PC-9 (cell line): Measurements from ENCODE around the gene CCDC18. TPM values are rescaled to one million over a fixed set of nuclear protein-coding genes. Genes with fewer than 3 reads are reported as not detected.
"Not testable (repeated sequence)": the region's sequence is repeated elsewhere in the genome, so short reads cannot be mapped to it uniquely, and the experiment has no call there.

Source experiments
- BruUV-seq: library from RNA; stranded (reverse); fragments of 400-500 nt; replicated peaks from 2 replicates; lab custom pipeline; 2021; lab: Mats Ljungman, UMichigan
- CTCF ChIA-PET: fragments of 300-600 bp; sonication (Branson Sonifier 250); formaldehyde crosslinking; loops from one replicate; lab custom pipeline; 2022; ENCODE audit warnings: antibody characterized with exemption; lab: Charles Lee
- POLR2A ChIA-PET: fragments of 300-600 bp; sonication (Branson Sonifier 250); formaldehyde crosslinking; loops from one replicate; lab custom pipeline; 2022; ENCODE audit warnings: antibody characterized with exemption; ENCODE audit not compliant: unreplicated experiment; lab: Charles Lee
- DNase-seq, 2 experiments: peaks; one replicate each; pipeline versions ENCODE4 v3.0.0 to v3.0.0-alpha.2; 2015 to 2022; ENCODE audit warnings: mixed read lengths in 1 of 2
- H2AFZ ChIP-seq: fragments of 200-600 bp; sonication (generic); 2 replicates; pipeline ENCODE4 v1.8.1; 2017; ENCODE audit warnings: antibody characterized with exemption
- H3F3A ChIP-seq: fragments of 200-600 bp; sonication (generic); 2 replicates; pipeline ENCODE4 v1.8.1; 2017; ENCODE audit warnings: antibody characterized with exemption, mild to moderate bottlenecking, low read depth; ENCODE audit not compliant: insufficient read depth
- H3K27ac ChIP-seq: fragments of 200-600 bp; sonication (generic); 2 replicates; pipeline ENCODE4 v1.6.1; 2016; ENCODE audit warnings: mixed run types
- H3K27me3 ChIP-seq: fragments of 200-600 bp; sonication (generic); 2 replicates; pipeline ENCODE4 v1.6.1; 2016; ENCODE audit warnings: low read depth, mixed run types; ENCODE audit not compliant: insufficient read depth
- H3K36me3 ChIP-seq: fragments of 200-600 bp; sonication (generic); 2 replicates; pipeline ENCODE4 v1.6.1; 2016; ENCODE audit warnings: low read depth, mixed run types
- H3K4me1 ChIP-seq: fragments of 200-600 bp; sonication (generic); replicated peaks from 2 replicates; pipeline ENCODE4 v1.6.1; 2016; ENCODE audit warnings: mixed run types; ENCODE audit not compliant: insufficient read depth
- H3K4me2 ChIP-seq: fragments of 200-600 bp; sonication (generic); 2 replicates; pipeline ENCODE4 v1.6.1; 2017; ENCODE audit warnings: mixed run types
- H3K4me3 ChIP-seq: fragments of 200-600 bp; sonication (generic); 2 replicates; pipeline ENCODE4 v1.6.1; 2016; ENCODE audit warnings: mixed run types
- H3K79me2 ChIP-seq: fragments of 200-600 bp; sonication (generic); 2 replicates; pipeline ENCODE4 v1.6.1; 2017; ENCODE audit warnings: low read depth, mixed run types
- H3K9me2 ChIP-seq: fragments of 200-600 bp; sonication (generic); 2 replicates; pipeline ENCODE4 v1.8.1; 2017; ENCODE audit warnings: mild to moderate bottlenecking; ENCODE audit not compliant: insufficient read depth
- H3K9me3 ChIP-seq: fragments of 200-600 bp; sonication (generic); 2 replicates; pipeline ENCODE4 v1.8.1; 2016; ENCODE audit warnings: low read depth; ENCODE audit not compliant: insufficient read depth
- H4K20me1 ChIP-seq: fragments of 200-600 bp; sonication (generic); 2 replicates; pipeline ENCODE4 v1.8.1; 2017; ENCODE audit not compliant: insufficient read depth
- EZH2 ChIP-seq: fragments of 200-600 bp; sonication (generic); IDR thresholded peaks from 2 replicates; pipeline ENCODE4 v1.8.0; 2017; ENCODE audit warnings: antibody characterized with exemption, low read depth
- intact Hi-C: fragments of 100-400 bp; cut with micrococcal nuclease; formaldehyde crosslinking; loops from one replicate; pipeline ENCODE4 v1.10.0; 2022; ENCODE audit not compliant: unreplicated experiment
- total RNA-seq: library from RNA; stranded (reverse); gene quantifications from 2 replicates; pipeline ENCODE4 v1.2.3, GENCODE V29; 2021
- TF ChIP-seq, protein P1 (sequence below): fragments of 200-600 bp; sonication (generic); conservative IDR thresholded peaks from 2 replicates; pipeline ENCODE4 v1.6.1; 2017; ENCODE audit warnings: mixed run types, antibody characterized with exemption, mild to moderate bottlenecking, moderate library complexity

Gene CCDC18
- total RNA-seq, 1 experiment from 2014 or later, result 15.4 TPM

DNA sequence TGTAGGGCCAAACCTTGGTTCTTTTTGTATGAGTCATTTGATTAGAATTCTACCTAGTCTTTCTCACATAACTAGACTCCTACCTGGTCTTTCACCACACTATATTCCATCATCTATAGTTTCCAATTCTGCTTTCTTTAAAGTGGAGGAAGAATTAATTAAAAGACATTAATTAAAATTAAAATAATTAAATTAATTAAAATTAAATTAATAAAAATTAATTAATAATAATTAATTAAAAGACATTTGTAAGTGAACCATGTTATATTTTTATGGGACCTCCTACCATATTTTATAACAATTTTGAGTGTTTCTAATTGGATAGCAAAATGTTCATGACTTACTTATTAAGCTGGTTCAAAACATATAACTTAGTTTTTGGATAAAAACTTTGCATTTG, 77.4 kb downstream of the CCDC18 start:
- Histone ChIP-seq H3K4me3 (no peak overlapping the region), H3K27me3 (no peaks in the 10 kb centered on the region), H4K20me1 (no peaks in the 10 kb centered on the region), H3K36me3 (peaks cover 42% of the 10 kb centered on the region), H3K4me1 (peaks cover 10% of the 10 kb centered on the region; the same call in 1 of the 2 replicates), H3K9me3 (peaks cover 19% of the 10 kb centered on the region), H2AFZ (no peak overlapping the region), H3F3A (peaks cover 17% of the 10 kb centered on the region), H3K79me2 (no peaks in the 10 kb centered on the region), H3K4me2 (no peak overlapping the region), H3K9me2 (no peaks in the 10 kb centered on the region), H3K27ac (0 out of 2 replicates have a peak overlapping the region, but pooled peaks have one; percentile 8)
- DNase-seq, result peak in 1 of 2 experiments; percentile 56
- POLR2A ChIA-PET, result no interaction called here
- intact Hi-C loops, result loop anchor here (2.0 kb wide), 1 partner anchor 23 kb away; no protein-coding TSS in a partner anchor
- BruUV-seq, result no TSS peak
- CTCF ChIA-PET, result no interaction called here
- TF ChIP-seq, protein P1, sequence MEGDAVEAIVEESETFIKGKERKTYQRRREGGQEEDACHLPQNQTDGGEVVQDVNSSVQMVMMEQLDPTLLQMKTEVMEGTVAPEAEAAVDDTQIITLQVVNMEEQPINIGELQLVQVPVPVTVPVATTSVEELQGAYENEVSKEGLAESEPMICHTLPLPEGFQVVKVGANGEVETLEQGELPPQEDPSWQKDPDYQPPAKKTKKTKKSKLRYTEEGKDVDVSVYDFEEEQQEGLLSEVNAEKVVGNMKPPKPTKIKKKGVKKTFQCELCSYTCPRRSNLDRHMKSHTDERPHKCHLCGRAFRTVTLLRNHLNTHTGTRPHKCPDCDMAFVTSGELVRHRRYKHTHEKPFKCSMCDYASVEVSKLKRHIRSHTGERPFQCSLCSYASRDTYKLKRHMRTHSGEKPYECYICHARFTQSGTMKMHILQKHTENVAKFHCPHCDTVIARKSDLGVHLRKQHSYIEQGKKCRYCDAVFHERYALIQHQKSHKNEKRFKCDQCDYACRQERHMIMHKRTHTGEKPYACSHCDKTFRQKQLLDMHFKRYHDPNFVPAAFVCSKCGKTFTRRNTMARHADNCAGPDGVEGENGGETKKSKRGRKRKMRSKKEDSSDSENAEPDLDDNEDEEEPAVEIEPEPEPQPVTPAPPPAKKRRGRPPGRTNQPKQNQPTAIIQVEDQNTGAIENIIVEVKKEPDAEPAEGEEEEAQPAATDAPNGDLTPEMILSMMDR, result no peak
- no peak for TF ChIP-seq EZH2

DNA sequence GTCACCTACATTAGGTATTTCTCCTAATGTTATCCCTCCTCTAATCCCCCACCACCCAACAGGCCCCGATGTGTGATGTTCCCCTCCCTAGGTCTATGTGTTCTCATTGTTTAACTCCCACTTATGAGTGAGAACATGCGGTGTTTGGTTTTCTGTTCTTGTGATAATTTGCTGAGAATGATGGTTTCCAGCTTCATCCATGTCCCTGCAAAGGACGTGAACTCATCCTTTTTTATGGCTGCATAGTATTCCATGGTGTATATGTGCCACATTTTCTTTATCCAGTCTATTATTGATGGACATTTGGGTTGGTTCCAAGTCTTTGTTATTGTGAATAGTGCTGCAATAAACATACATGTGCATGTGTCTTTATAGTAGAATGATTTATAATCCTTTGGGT, 80.2 kb downstream of the CCDC18 start:
- intact Hi-C loops, BruUV-seq: not testable (repeated sequence)

DNA sequence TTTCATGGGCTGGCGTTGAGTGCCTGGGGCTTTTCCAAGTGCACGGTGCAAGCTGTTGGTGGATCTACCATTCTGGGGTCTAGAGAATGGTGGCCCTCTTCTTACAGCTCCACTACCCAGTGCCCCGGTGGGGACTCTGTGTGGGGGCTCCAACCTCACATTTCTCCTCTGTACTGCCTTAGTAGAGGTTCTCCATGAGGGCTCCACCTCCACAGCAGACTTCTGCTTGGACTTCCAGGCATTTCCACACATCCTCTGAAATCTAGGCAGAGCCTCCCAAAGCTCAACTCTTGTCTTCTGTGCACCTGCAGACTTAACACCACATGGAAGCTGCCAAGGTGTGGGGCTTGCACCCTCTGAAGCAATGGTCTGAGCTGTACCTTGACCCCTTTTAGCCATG, 82.1 kb downstream of the CCDC18 start:
- no peaks in the 10 kb centered on the region for H3K9me2 ChIP-seq
- TF ChIP-seq EZH2, result no peak
- TF ChIP-seq, protein P1, result no peak
- no peaks in the 10 kb centered on the region for H4K20me1 ChIP-seq
- H3K4me3 ChIP-seq, result no peak overlapping the region
- no peaks in the 10 kb centered on the region for H3K27me3 ChIP-seq
- no peaks in the 10 kb centered on the region; the same call in 1 of the 2 replicates for H3F3A ChIP-seq
- BruUV-seq, result no TSS peak
- no peak overlapping the region for H3K4me2 ChIP-seq
- DNase-seq, result no peak
- H3K27ac ChIP-seq, result no peak overlapping the region
- peaks cover 54% of the 10 kb centered on the region for H3K36me3 ChIP-seq
- intact Hi-C loops, result no loop called here
- ChIA-PET POLR2A (no interaction called here), CTCF (no interaction called here)
- no peak overlapping the region for H2AFZ ChIP-seq
- H3K4me1 ChIP-seq, result peaks cover 7% of the 10 kb centered on the region; the same call in 1 of the 2 replicates
- H3K9me3 ChIP-seq, result peaks cover 28% of the 10 kb centered on the region
- no peaks in the 10 kb centered on the region for H3K79me2 ChIP-seq

More for the DNA sequence above, 80.2 kb downstream of the CCDC18 start:
- H2AFZ ChIP-seq, CTCF ChIA-PET, H3K4me3 ChIP-seq, DNase-seq, POLR2A ChIA-PET, H3K27me3 ChIP-seq, H3K27ac ChIP-seq, H3K79me2 ChIP-seq, H3K4me2 ChIP-seq, H4K20me1 ChIP-seq, H3K9me2 ChIP-seq: not testable (repeated sequence)
- Histone ChIP-seq H3K4me1 (peaks cover 10% of the 10 kb centered on the region; the same call in 1 of the 2 replicates), H3K9me3 (peaks cover 28% of the 10 kb centered on the region), H3F3A (peaks cover 17% of the 10 kb centered on the region), H3K36me3 (peaks cover 61% of the 10 kb centered on the region)

DNA sequence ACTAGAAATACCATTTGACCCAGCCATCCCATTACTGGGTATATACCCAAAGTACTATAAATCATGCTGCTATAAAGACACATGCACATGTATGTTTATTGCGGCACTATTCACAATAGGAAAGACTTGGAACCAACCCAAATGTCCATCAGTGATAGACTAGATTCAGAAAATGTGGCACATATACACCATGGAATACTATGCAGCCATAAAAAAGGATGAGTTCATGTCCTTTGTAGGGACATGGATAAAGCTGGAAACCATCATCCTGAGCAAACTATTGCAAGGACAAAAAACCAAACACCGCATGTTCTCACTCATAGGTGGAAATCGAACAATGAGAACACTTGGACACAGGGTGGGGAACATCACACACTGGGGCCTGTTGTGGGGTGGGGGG, 88.4 kb downstream of the CCDC18 start:
- H3K4me3 ChIP-seq, H3K4me2 ChIP-seq, H3K9me2 ChIP-seq, BruUV-seq, H3F3A ChIP-seq, POLR2A ChIA-PET, H4K20me1 ChIP-seq, H3K79me2 ChIP-seq, CTCF ChIA-PET, H3K9me3 ChIP-seq, H2AFZ ChIP-seq, H3K4me1 ChIP-seq, DNase-seq, H3K27ac ChIP-seq, intact Hi-C loops, H3K27me3 ChIP-seq: not testable (repeated sequence)
- peaks cover 11% of the 10 kb centered on the region; the same call in 1 of the 2 replicates for H3K36me3 ChIP-seq

DNA sequence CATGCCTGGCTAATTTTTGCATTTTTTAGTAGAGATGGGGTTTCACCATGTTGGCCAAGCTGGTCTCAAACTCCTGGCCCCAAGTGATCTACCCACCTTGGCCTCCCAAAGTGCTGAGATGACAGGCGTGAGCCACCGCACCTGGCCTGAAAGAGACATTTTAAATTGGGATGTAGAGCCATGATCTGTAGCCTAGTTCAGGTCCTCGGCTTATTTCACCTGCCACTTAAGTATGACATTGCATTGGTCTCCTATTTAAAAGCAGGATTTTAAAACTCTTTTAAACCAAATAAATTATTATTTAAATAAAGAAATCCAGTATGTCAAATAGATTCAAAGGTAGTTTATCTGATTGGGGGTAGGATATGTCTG, 94.7 kb downstream of the CCDC18 start:
- H2AFZ ChIP-seq, H3K36me3 ChIP-seq, BruUV-seq, H3K4me1 ChIP-seq, H3K27me3 ChIP-seq, intact Hi-C loops, POLR2A ChIA-PET, H3K9me2 ChIP-seq, DNase-seq, CTCF ChIA-PET, H4K20me1 ChIP-seq, H3K27ac ChIP-seq, H3K79me2 ChIP-seq, H3K4me3 ChIP-seq, H3K9me3 ChIP-seq, H3F3A ChIP-seq, H3K4me2 ChIP-seq: not testable (repeated sequence)
